Body of pancreas (tissue), 4 donors: ENCODE results near the gene SAMMSON.

Experiments
- POLR2A ChIP-seq, 3 donors: fragments of 450-650 bp; IDR thresholded peaks; one replicate each; pipeline ENCODE4 v1.6.1; 2016; ENCODE audit warnings: antibody characterized with exemption in 3 of 3, mild to moderate bottlenecking in 2 of 3
- TF ChIP-seq, protein P1 (sequence below), 7 experiments: fragments of 450-650 bp in 4 of 7; fragments of 200-600 bp in 3 of 7; sonication (generic) in 3 of 7; IDR thresholded peaks; one replicate each; pipeline ENCODE4 v1.5.1; 2016 to 2019; ENCODE audit warnings: antibody characterized with exemption in 7 of 7

DNA sequence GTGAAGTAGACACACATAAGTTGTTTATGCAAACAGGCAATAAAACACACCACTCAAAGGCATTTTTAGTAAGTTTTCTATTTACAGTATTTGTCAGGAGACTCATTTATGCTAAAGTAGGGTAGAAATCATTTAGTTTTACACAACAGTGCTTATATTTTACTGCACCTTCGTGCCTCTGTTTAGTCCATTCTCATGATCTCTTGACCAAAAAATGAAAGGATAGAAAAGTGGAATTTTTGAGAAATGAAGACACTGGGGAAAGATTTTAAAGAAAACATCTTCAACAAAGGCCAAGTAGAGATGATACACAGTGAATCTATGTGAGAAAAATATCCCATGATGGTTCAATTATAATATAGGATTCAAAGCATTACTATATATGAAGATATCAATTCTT is 114.9 kb downstream of the SAMMSON start:
- no peak for TF ChIP-seq POLR2A (IDR thresholded peaks at IDR 0.05)
- TF ChIP-seq, protein P1, sequence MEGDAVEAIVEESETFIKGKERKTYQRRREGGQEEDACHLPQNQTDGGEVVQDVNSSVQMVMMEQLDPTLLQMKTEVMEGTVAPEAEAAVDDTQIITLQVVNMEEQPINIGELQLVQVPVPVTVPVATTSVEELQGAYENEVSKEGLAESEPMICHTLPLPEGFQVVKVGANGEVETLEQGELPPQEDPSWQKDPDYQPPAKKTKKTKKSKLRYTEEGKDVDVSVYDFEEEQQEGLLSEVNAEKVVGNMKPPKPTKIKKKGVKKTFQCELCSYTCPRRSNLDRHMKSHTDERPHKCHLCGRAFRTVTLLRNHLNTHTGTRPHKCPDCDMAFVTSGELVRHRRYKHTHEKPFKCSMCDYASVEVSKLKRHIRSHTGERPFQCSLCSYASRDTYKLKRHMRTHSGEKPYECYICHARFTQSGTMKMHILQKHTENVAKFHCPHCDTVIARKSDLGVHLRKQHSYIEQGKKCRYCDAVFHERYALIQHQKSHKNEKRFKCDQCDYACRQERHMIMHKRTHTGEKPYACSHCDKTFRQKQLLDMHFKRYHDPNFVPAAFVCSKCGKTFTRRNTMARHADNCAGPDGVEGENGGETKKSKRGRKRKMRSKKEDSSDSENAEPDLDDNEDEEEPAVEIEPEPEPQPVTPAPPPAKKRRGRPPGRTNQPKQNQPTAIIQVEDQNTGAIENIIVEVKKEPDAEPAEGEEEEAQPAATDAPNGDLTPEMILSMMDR (IDR thresholded peaks at IDR 0.05): no peak
